Measurements from ENCODE around the gene MFRP.

MFRP gene

DNA sequence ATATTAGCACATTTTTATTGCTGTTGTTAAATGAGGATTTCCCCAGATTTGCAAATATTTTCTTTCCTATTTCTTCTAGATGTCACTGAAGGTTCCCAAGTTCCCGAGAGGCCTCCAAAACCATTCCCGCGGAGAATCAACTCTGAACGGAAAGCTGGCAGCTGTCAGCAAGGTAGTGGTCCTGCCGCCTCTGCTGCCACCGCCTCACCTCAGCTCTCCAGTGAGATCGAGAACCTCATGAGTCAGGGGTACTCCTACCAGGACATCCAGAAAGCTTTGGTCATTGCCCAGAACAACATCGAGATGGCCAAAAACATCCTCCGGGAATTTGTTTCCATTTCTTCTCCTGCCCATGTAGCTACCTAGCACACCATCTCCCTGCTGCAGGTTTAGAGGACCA, 47.1 kb downstream of the MFRP start:
- TF ChIP-seq ZFX (IDR thresholded peaks at IDR 0.05), result no peak
- TF ChIP-seq, protein P1, sequence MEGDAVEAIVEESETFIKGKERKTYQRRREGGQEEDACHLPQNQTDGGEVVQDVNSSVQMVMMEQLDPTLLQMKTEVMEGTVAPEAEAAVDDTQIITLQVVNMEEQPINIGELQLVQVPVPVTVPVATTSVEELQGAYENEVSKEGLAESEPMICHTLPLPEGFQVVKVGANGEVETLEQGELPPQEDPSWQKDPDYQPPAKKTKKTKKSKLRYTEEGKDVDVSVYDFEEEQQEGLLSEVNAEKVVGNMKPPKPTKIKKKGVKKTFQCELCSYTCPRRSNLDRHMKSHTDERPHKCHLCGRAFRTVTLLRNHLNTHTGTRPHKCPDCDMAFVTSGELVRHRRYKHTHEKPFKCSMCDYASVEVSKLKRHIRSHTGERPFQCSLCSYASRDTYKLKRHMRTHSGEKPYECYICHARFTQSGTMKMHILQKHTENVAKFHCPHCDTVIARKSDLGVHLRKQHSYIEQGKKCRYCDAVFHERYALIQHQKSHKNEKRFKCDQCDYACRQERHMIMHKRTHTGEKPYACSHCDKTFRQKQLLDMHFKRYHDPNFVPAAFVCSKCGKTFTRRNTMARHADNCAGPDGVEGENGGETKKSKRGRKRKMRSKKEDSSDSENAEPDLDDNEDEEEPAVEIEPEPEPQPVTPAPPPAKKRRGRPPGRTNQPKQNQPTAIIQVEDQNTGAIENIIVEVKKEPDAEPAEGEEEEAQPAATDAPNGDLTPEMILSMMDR (conservative IDR thresholded peaks at IDR 0.05), result no peak
- H3K27ac ChIP-seq, result no peak overlapping the region

DNA sequence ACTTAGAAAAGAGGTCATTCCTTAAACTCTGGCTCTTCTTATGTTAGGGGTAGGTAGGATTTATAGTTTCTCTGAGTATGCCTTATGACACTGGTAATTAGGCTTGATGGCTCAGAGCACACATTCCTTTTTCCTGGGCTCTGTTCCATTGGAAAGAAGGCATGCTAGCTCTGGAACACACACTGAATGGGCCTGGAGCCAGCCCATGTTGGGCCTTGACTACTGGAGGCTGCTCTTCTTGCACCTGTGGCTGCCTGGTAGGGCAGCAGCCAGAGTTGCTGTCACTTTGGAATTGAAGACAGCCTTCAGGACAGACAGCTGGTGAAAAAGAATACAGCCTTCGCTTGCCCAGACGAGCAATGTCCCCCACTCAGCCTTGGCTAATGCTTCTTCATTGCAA, 47.8 kb downstream of the MFRP start:
- TF ChIP-seq, protein P1 (conservative IDR thresholded peaks at IDR 0.05), result no peak
- no peak for TF ChIP-seq ZFX (IDR thresholded peaks at IDR 0.05)
- no peak overlapping the region for H3K27ac ChIP-seq

DNA sequence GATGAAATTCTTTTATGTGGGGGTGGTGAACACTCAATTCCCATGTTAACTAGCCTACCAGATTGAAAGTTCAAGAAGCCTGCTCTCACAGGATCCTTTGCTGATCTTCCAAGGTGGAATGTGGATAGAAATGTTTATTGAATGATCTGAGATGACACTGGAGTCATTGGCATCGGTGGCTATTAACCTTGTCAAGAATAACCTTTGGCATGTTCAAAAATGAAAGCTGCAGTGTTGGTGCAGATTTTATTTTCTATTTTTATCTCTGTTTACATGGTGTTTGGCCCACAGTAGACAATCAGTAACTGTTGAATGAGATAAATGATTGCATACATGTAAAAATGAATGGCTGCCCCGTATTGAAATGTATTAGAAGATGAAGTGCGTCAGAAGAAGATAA, 48.6 kb downstream of the MFRP start:
- no peak for TF ChIP-seq ZFX (IDR thresholded peaks at IDR 0.05)
- TF ChIP-seq, protein P1 (conservative IDR thresholded peaks at IDR 0.05), result no peak
- no peak overlapping the region for H3K27ac ChIP-seq

DNA sequence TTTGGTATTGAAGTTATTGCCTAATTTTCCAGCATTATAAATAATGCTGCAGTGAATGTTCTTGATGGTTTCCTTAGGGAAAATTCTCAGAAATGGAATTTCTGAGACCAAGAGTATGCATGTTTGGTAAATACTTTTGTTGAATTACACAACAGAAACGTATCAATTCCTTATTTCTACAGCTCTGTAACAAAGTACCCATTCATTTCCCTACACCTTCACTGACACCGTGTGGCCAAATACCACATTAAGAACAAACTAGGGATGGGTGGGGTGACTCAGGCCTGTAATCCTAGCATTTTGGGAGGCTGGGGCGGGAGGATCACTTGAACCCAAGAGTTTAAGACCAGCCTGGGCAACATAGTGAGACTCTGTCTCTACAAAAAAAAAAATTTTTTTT, 51.3 kb downstream of the MFRP start:
- H3K27ac ChIP-seq, result no peak overlapping the region
- TF ChIP-seq ZFX (IDR thresholded peaks at IDR 0.05), result no peak
- TF ChIP-seq, protein P1 (conservative IDR thresholded peaks at IDR 0.05), result peak; percentile 16; the same call in 1 of the 2 replicates

DNA sequence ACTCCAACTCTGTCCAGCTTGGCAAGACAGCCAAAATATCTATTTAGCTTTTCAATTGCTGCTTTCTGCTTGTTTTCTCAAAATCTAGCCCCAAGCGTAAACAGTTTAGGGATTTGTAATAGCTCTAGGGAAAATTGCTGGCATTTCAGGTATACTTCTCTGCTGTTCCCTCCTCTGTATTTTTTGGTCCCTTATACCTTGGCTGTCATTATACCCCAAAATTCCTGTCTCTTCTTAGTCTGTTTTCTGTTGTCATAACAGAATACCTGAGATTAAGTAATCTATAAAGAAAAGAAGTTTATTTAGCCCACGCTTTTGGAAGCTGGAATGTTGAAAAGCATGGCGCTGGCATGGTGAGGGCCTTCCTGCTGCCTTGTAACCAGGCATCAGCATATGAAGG, 53.0 kb downstream of the MFRP start:
- H3K27ac ChIP-seq, result no peak overlapping the region
- no peak for TF ChIP-seq ZFX (IDR thresholded peaks at IDR 0.05)
- TF ChIP-seq, protein P1 (conservative IDR thresholded peaks at IDR 0.05), result no peak

DNA sequence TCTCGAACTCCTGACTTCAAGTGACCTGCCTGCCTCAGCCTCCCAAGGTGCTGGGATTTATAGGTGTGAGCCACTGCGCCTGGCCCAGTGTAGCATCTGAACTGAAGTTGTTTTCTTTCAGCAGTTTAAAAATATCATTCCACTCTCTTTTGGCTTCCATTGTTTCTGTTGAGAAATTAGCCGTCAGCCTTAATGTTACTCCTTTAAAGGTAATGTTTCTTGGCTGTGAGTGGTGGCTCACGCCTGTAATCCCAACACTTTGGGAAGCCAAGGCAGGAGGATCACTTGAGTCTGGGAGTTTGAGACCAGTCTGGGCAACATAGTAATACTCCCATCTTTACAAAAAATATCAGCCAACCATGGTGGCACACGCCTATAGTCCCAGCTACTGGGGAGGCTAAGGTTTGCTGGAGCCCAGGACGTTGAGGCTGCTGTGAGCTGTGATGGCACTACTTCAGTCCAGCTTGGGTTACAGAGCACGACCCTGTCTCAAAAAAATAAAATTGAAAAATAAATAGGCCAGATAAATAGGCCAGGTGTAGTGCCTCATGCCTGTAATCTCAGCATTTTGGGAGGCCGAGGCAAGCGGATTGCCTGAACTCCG, 55.5 kb downstream of the MFRP start:
- no peak overlapping the region for H3K27ac ChIP-seq
- TF ChIP-seq ZFX (IDR thresholded peaks at IDR 0.05), result no peak
- TF ChIP-seq, protein P1 (conservative IDR thresholded peaks at IDR 0.05), result no peak
